IPS-18a (cell line): ENCODE results near the gene MAD1L1.

Experiments used
- H3K27ac ChIP-seq: one replicate; pipeline ENCODE4 v1.5.1; 2013; ENCODE audit warnings: low read length
- H3K27me3 ChIP-seq: one replicate; pipeline ENCODE4 v1.6.1; 2013; ENCODE audit warnings: mild to moderate bottlenecking, low read length; ENCODE audit not compliant: control insufficient read depth, insufficient read depth
- H3K36me3 ChIP-seq: one replicate; pipeline ENCODE4 v1.6.1; 2013; ENCODE audit warnings: low read depth, low read length; ENCODE audit not compliant: control insufficient read depth
- H3K4me1 ChIP-seq: one replicate; pipeline ENCODE4 v1.6.1; 2013; ENCODE audit warnings: low read depth, low read length; ENCODE audit not compliant: control insufficient read depth
- H3K4me3 ChIP-seq: one replicate; pipeline ENCODE4 v1.5.1; 2013; ENCODE audit warnings: low read length
- H3K9ac ChIP-seq: one replicate; pipeline ENCODE4 v1.6.1; 2013; ENCODE audit warnings: mild to moderate bottlenecking, low read length, moderate library complexity
- H3K9me3 ChIP-seq: one replicate; pipeline ENCODE4 v1.6.1; 2013; ENCODE audit warnings: low read depth, low read length; ENCODE audit not compliant: control insufficient read depth

The MAD1L1 gene

DNA sequence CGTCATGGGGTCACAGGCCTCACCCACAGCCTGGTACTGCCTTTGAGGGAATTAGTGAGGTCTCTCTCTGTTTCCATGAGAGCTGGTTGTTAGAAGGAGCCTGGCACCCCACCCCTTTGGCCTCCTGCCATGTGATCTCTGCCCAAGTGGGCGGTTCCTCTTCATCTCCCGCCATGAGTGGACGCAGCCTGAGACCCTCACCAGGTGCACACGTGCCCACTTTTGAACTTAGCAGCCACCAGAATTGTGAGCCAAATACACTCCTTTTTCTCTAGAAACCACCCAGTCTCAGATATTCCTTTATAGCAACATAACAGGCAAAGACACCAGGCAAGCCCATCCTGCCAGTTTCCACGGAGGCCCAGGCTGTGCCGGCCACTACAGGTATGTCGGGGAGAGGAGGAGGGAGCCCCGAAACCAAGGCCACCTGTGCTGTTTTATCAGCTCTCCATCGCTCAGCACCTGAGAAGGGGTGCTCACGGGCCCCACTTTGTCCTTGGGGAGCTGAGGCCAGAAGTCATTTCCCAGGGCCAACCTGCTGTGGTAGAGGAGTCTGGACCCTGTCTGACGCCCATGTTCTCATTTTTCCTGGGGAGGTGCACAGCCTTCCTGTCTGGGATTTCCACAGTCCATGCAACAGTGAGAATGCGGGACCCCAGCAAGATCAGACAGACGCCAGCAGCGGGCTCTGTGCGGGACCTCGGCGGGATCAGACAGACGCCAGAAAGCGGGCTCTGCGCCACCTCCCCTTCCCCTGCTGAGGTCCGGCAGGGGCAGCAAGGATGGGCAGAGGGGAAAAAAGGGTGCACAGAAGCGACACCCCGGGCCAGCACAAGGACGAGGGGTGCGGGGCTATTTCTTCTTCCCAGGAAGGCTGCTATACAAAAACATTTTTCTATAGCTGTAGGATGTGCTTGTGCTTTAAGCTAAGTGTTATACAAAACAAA lies 342.2 kb downstream of the MAD1L1 start:
- H3K36me3 ChIP-seq = peaks cover 8% of the 10 kb centered on the region
- no peaks in the 10 kb centered on the region for H3K9me3 ChIP-seq
- no peak overlapping the region for H3K4me3 ChIP-seq
- no peak overlapping the region for H3K27ac ChIP-seq
- no peaks in the 10 kb centered on the region for H3K4me1 ChIP-seq
- H3K27me3 ChIP-seq = no peaks in the 10 kb centered on the region
- no peak overlapping the region for H3K9ac ChIP-seq

DNA sequence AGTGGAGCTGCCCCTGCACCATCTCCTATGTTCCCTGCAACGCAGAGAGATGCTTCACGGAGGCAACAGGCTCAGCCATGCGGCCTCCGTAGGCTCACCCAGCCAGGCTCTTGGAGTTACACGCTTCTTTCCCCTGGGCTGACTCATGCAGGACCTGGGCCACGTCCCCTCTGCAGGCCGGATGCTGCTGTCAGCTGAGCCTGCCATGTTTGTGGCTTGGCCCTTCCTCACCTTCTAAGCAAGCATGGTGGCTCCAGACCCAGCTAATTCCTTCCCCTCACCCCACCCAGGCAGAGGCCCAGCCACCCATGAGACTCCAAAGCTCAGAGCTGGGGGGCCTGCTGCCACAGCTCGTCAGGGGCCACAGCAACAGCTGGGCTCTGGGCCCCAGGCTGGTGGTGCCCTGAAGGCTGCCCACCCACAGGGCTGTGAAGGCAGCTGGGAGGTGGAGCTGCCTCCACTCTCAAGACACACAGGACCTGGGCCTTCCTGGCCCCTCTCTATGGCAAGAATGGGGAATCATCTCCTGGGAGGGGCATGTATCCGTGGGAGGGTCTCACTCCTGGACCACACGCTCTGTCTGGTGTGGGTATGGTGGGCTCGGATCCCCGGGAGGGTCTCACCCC lies 343.1 kb downstream of the MAD1L1 start:
- Histone ChIP-seq H3K4me3 (no peak overlapping the region), H3K4me1 (no peaks in the 10 kb centered on the region), H3K27ac (no peak overlapping the region), H3K36me3 (peaks cover 8% of the 10 kb centered on the region), H3K27me3 (no peaks in the 10 kb centered on the region), H3K9ac (no peak overlapping the region), H3K9me3 (no peaks in the 10 kb centered on the region)

DNA sequence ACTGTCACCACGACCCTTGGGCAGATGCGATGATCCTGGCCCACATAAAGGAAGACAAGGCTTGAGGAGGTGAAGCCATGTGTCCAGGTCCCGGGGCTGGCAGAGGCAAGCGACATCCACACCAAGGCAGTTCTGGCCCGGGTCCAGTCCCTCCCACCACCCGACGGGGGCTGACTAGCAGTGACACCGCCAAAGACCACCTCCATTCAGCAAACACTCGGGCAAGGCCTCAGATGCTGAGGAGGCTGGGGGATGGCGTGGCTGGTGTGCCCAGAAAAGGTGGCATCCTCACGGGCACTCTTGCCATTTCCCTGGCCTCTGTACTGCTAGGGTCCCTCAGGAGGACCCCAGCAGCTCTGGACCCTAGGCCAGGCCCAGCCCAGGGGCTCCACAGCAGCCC lies 343.7 kb downstream of the MAD1L1 start:
- H3K27me3 ChIP-seq = no peaks in the 10 kb centered on the region

DNA sequence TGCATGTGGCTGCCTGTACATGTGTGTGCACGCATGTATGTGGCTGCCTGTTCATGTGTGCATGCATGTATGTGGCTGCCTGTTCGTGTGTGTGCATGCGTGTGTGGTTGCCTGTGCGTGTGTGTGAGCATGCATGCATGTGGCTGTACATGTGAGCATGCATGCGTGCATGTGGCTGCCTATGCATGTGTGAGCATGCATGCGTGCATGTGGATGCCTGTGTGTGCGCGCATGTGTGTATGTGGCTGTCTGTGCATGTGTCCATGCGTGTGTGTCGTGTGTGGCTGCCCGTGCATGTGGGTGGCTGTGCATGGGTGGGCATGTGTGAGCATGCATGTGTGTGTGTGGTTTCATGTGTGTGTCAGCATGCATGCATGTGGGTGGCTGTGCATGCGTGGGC lies 344.3 kb downstream of the MAD1L1 start:
- Histone ChIP-seq H3K9ac (no peak overlapping the region), H3K4me3 (no peak overlapping the region), H3K36me3 (peaks cover 8% of the 10 kb centered on the region), H3K27me3 (no peaks in the 10 kb centered on the region), H3K27ac (no peak overlapping the region), H3K4me1 (no peaks in the 10 kb centered on the region), H3K9me3 (no peaks in the 10 kb centered on the region)

More for the DNA sequence above, 343.7 kb downstream of the MAD1L1 start:
- H3K9me3 ChIP-seq = no peaks in the 10 kb centered on the region
- no peak overlapping the region for H3K4me3 ChIP-seq
- no peaks in the 10 kb centered on the region for H3K4me1 ChIP-seq
- no peak overlapping the region for H3K27ac ChIP-seq
- peaks cover 8% of the 10 kb centered on the region for H3K36me3 ChIP-seq
- no peak overlapping the region for H3K9ac ChIP-seq

- no peaks in the 10 kb centered on the region for H3K4me1 ChIP-seq
- H3K9me3 ChIP-seq = no peaks in the 10 kb centered on the region
- H3K4me3 ChIP-seq = no peak overlapping the region
- H3K27me3 ChIP-seq = no peaks in the 10 kb centered on the region
- peaks cover 8% of the 10 kb centered on the region for H3K36me3 ChIP-seq
- H3K9ac ChIP-seq = no peak overlapping the region
- H3K27ac ChIP-seq = no peak overlapping the region
Measured at GRCh38 chr7:1887251-1887650, 345.5 kb downstream of the MAD1L1 start.

DNA sequence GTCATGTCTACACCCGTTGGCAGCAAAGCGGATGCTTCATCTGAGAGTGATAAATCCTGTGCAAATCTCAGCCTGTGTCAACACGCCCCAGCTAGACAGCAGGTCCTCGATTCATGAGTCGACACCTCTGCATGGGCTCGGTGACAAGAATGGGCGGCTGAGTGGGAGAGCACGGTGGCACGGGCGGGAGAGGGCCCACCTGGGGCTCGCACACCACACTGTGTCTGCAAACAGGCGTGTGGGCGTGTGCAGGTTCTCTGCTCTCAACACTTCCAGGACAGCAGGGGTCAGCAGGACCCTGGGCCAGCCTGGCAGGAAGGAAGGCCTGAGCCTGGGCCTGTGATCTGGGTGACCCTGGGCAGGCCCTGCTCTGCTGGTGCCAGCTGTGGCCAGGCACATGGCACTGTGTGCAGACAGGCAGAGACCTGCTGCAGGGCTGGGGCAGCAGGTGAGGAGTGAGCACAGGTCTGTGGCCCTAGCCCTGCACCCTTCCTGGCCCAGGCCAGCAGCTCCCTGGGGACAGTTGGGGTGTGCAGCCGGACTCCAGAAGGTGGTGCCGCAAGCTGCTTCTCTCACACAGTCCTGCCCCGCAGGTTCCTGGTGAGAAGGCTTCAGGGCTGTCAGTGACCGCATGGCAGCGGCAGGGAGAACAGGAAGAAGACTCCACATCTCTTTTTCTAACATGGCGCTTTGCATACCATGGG lies 346.2 kb downstream of the MAD1L1 start:
- Histone ChIP-seq H3K27ac (no peak overlapping the region), H3K4me3 (no peak overlapping the region), H3K4me1 (no peaks in the 10 kb centered on the region), H3K9me3 (no peaks in the 10 kb centered on the region), H3K36me3 (peaks cover 8% of the 10 kb centered on the region), H3K27me3 (no peaks in the 10 kb centered on the region), H3K9ac (no peak overlapping the region)

GRCh38 chr7:1885465-1886226 lies 347.1 kb downstream of the MAD1L1 start:
- Histone ChIP-seq H3K36me3 (peaks cover 8% of the 10 kb centered on the region), H3K27ac (no peak overlapping the region), H3K27me3 (no peaks in the 10 kb centered on the region), H3K9ac (no peak overlapping the region), H3K4me3 (no peak overlapping the region), H3K4me1 (no peaks in the 10 kb centered on the region), H3K9me3 (no peaks in the 10 kb centered on the region)

- no peaks in the 10 kb centered on the region for H3K4me1 ChIP-seq
- no peak overlapping the region for H3K9ac ChIP-seq
- H3K36me3 ChIP-seq = peaks cover 8% of the 10 kb centered on the region
- H3K27me3 ChIP-seq = no peaks in the 10 kb centered on the region
- H3K9me3 ChIP-seq = no peaks in the 10 kb centered on the region
- no peak overlapping the region for H3K4me3 ChIP-seq
- no peak overlapping the region for H3K27ac ChIP-seq
Measured at GRCh38 chr7:1884583-1885350, 348.0 kb downstream of the MAD1L1 start.

- no peak overlapping the region for H3K4me3 ChIP-seq
- peaks cover 8% of the 10 kb centered on the region for H3K36me3 ChIP-seq
- H3K9me3 ChIP-seq = no peaks in the 10 kb centered on the region
- H3K27ac ChIP-seq = no peak overlapping the region
- H3K27me3 ChIP-seq = no peaks in the 10 kb centered on the region
- no peak overlapping the region for H3K9ac ChIP-seq
- H3K4me1 ChIP-seq = no peaks in the 10 kb centered on the region
Measured at GRCh38 chr7:1883834-1884582, 348.7 kb downstream of the MAD1L1 start.

- H3K9me3 ChIP-seq = peaks cover 2% of the 10 kb centered on the region
- no peak overlapping the region for H3K4me3 ChIP-seq
- no peaks in the 10 kb centered on the region for H3K4me1 ChIP-seq
- H3K9ac ChIP-seq = no peak overlapping the region
- H3K36me3 ChIP-seq = peaks cover 8% of the 10 kb centered on the region
- H3K27me3 ChIP-seq = no peaks in the 10 kb centered on the region
- no peak overlapping the region for H3K27ac ChIP-seq
Measured at GRCh38 chr7:1883031-1883761, 349.5 kb downstream of the MAD1L1 start.
